ENCODE results near the gene DCST2. TPM values are rescaled to one million over a fixed set of nuclear protein-coding genes. Genes with fewer than 3 reads are reported as not detected.

Gene DCST2
- total and polyA plus RNA-seq, 9 of the 15 experiments (the other 6 are each of a cell fraction or from before 2014, with no cell fraction given): 0.09 to 0.49 (median 0.11) TPM; not detected in 3

DNA sequence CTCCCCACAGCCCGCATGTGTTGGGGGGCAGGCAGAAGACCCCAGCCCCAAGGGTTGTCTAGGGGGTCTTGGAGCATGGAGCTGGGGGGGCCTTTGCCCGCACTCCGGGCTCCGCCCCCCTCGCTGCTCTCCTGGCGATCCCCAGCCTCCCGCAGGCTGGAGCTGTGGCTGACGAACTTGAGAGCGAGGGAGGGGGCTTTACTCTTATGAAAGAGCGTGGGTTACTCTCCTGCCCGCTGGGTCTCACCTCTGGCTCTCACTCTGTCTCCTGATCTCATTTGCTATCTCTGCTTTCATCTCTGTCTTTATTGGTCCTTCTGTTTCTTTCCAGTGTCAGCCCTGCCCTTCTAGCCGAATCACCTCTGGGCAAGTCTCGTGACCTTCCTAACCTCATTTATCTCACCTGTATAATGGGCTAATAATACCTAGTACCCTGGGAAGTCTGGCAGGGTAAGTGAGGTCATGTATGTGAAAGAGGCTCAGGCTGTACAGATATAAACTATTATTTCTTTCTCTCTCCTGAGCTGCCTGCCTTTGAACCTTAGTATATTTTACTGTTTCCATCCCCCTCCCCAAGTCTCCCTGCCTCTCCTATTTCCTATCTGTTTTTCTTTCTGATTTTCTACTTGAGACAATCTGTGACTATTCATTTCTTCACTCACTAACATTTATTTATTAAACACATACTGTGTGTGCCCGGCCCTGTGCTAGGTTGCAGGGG, 30.7 kb upstream of the DCST2 start (continued):
- TF ChIP-seq MLX (CRISPR knock-in tag; conservative IDR thresholded peaks at IDR 0.05) (no peak), FOS (IDR thresholded peaks at IDR 0.05; ENCODE audit: extremely low read depth, insufficient read length) (no peak), ZKSCAN1 (IDR thresholded peaks at IDR 0.05; ENCODE audit: low read depth, low read length) (no peak), HEY1 (CRISPR knock-in tag; IDR thresholded peaks at IDR 0.05; ENCODE audit: borderline replicate concordance) (no peak), ZNF609 (CRISPR knock-in tag; IDR thresholded peaks at IDR 0.05; ENCODE audit: borderline replicate concordance) (no peak), NCOA6 (IDR thresholded peaks at IDR 0.05) (no peak), ELF1 (tag; IDR thresholded peaks at IDR 0.05) (no peak), NFXL1 (CRISPR knock-in tag; IDR thresholded peaks at IDR 0.05) (no peak), ZNF124 (CRISPR knock-in tag; IDR thresholded peaks at IDR 0.05) (no peak), DNMT1 (IDR thresholded peaks at IDR 0.05) (no peak), ZFP91 (CRISPR knock-in tag; IDR thresholded peaks at IDR 0.05) (no peak)
- TF ChIP-seq, protein P1, sequence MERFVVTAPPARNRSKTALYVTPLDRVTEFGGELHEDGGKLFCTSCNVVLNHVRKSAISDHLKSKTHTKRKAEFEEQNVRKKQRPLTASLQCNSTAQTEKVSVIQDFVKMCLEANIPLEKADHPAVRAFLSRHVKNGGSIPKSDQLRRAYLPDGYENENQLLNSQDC (CRISPR knock-in tag; IDR thresholded peaks at IDR 0.05): no peak
- TF ChIP-seq, protein P2, sequence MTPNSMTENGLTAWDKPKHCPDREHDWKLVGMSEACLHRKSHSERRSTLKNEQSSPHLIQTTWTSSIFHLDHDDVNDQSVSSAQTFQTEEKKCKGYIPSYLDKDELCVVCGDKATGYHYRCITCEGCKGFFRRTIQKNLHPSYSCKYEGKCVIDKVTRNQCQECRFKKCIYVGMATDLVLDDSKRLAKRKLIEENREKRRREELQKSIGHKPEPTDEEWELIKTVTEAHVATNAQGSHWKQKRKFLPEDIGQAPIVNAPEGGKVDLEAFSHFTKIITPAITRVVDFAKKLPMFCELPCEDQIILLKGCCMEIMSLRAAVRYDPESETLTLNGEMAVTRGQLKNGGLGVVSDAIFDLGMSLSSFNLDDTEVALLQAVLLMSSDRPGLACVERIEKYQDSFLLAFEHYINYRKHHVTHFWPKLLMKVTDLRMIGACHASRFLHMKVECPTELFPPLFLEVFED (CRISPR knock-in tag; conservative IDR thresholded peaks at IDR 0.05): no peak

Data from K562 (cell line).